ENCODE data around the gene DAZAP1. TPM values are rescaled to one million over a fixed set of nuclear protein-coding genes. Genes with fewer than 3 reads are reported as not detected.

The DAZAP1 gene
- total RNA-seq, 3 donors from 2014 or later: 35.8 to 50.9 (median 48.8) TPM

DNA sequence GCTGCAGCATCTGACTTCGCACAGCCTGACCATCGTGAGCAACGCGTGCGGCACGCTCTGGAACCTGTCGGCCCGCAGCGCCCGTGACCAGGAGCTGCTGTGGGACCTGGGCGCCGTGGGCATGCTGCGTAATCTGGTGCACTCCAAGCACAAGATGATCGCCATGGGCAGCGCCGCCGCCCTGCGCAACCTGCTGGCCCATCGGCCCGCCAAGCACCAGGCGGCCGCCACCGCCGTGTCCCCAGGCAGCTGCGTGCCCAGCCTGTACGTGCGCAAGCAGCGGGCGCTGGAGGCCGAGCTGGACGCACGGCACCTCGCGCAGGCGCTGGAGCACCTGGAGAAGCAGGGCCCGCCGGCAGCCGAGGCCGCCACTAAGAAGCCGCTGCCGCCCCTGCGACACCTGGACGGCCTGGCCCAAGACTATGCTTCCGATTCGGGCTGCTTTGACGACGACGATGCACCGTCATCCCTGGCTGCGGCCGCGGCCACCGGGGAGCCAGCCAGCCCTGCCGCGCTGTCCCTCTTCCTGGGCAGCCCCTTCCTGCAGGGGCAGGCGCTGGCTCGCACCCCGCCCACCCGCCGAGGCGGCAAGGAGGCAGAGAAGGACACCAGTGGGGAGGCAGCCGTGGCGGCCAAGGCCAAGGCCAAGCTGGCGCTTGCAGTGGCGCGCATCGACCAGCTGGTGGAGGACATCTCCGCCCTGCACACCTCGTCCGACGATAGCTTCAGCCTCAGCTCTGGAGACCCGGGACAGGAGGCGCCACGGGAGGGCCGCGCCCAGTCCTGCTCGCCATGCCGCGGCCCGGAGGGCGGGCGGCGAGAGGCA is 58.0 kb downstream of the DAZAP1 start:
- no peak for DNase-seq (ENCODE audit: low spot score in 2 of 2)
- intact Hi-C loops (cut with DNase I; ENCODE audit: low total_unique reads): no loop called here
- Histone ChIP-seq H3K27me3 (peaks cover 18 to 42% of the 10 kb centered on the region in 2 donors), H3K9me3 (no peaks in the 10 kb centered on the region), H3K27ac (no peak overlapping the region), H3K36me3 (no peaks in the 10 kb centered on the region), H3K4me3 (peak overlapping the region in 2 of 3 donors; percentile 31 to 54), H3K4me1 (peaks cover 27 to 29% of the 10 kb centered on the region in 2 donors)
- TF ChIP-seq POLR2AphosphoS5 (IDR thresholded peaks at IDR 0.05): no peak
- TF ChIP-seq, protein P1, sequence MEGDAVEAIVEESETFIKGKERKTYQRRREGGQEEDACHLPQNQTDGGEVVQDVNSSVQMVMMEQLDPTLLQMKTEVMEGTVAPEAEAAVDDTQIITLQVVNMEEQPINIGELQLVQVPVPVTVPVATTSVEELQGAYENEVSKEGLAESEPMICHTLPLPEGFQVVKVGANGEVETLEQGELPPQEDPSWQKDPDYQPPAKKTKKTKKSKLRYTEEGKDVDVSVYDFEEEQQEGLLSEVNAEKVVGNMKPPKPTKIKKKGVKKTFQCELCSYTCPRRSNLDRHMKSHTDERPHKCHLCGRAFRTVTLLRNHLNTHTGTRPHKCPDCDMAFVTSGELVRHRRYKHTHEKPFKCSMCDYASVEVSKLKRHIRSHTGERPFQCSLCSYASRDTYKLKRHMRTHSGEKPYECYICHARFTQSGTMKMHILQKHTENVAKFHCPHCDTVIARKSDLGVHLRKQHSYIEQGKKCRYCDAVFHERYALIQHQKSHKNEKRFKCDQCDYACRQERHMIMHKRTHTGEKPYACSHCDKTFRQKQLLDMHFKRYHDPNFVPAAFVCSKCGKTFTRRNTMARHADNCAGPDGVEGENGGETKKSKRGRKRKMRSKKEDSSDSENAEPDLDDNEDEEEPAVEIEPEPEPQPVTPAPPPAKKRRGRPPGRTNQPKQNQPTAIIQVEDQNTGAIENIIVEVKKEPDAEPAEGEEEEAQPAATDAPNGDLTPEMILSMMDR (IDR thresholded peaks at IDR 0.05): peak in 2 of 3 donors; percentile 40 to 54

DNA sequence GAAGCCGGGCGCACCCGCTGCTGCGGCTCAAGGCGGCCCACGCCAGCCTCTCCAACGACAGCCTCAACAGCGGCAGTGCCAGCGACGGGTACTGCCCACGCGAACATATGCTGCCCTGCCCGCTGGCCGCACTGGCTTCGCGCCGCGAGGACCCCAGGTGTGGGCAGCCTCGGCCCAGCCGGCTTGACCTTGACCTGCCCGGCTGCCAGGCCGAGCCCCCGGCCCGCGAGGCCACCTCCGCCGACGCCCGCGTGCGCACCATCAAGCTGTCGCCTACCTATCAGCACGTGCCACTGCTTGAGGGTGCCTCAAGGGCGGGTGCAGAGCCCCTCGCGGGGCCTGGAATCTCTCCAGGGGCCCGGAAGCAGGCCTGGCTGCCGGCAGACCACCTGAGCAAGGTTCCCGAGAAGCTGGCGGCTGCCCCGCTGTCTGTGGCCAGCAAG is 58.7 kb downstream of the DAZAP1 start:
- peak overlapping the region in 2 of 3 donors; percentile 31 to 54 for H3K4me3 ChIP-seq
- intact Hi-C loops (cut with DNase I; ENCODE audit: low total_unique reads): no loop called here
- H3K9me3 ChIP-seq: no peaks in the 10 kb centered on the region
- peaks cover 24 to 48% of the 10 kb centered on the region in 2 donors for H3K27me3 ChIP-seq
- H3K36me3 ChIP-seq: no peaks in the 10 kb centered on the region
- peaks cover 32 to 34% of the 10 kb centered on the region in 2 donors for H3K4me1 ChIP-seq
- TF ChIP-seq POLR2AphosphoS5 (IDR thresholded peaks at IDR 0.05): no peak
- TF ChIP-seq POLR2A (IDR thresholded peaks at IDR 0.05): no peak
- TF ChIP-seq, protein P1 (IDR thresholded peaks at IDR 0.05): no peak
- no peak for DNase-seq (ENCODE audit: low spot score in 2 of 2)
- H3K27ac ChIP-seq: no peak overlapping the region

DNA sequence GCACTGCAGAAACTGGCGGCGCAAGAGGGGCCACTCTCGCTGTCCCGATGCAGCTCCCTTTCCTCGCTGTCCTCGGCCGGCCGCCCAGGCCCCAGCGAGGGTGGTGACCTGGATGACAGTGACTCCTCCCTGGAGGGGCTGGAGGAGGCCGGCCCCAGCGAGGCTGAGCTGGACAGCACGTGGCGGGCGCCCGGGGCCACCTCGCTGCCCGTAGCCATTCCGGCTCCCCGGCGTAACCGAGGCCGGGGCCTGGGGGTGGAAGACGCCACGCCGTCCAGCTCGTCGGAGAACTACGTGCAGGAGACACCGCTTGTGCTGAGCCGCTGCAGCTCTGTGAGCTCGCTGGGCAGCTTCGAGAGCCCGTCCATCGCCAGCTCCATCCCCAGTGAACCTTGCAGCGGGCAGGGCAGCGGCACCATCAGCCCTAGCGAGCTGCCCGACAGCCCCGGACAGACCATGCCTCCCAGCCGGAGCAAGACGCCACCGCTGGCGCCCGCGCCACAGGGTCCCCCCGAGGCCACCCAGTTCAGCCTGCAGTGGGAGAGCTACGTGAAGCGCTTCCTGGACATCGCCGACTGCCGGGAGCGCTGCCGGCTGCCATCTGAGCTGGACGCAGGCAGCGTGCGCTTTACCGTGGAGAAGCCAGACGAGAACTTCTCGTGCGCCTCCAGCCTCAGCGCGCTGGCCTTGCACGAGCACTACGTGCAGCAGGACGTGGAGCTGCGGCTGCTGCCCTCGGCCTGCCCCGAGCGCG is 59.3 kb downstream of the DAZAP1 start:
- peaks cover 34 to 38% of the 10 kb centered on the region in 2 donors for H3K4me1 ChIP-seq
- DNase-seq (ENCODE audit: low spot score in 2 of 2): no peak
- no peaks in the 10 kb centered on the region for H3K36me3 ChIP-seq
- H3K4me3 ChIP-seq: peak overlapping the region in 1 of 3 donors; percentile 69
- peaks cover 28 to 54% of the 10 kb centered on the region in 2 donors for H3K27me3 ChIP-seq
- intact Hi-C loops (cut with DNase I; ENCODE audit: low total_unique reads): no loop called here
- no peak overlapping the region for H3K27ac ChIP-seq
- H3K9me3 ChIP-seq: no peaks in the 10 kb centered on the region
- TF ChIP-seq POLR2AphosphoS5 (IDR thresholded peaks at IDR 0.05) (no peak), POLR2A (IDR thresholded peaks at IDR 0.05) (no peak)
- TF ChIP-seq, protein P1 (IDR thresholded peaks at IDR 0.05): no peak

DNA sequence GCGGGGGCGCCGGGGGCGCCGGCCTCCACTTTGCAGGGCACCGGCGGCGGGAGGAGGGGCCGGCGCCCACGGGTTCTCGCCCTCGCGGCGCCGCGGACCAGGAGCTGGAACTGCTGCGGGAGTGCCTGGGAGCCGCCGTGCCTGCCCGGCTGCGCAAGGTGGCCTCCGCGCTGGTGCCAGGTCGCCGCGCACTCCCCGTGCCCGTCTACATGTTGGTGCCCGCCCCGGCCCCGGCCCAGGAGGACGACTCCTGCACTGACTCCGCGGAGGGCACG is 59.8 kb downstream of the DAZAP1 start:
- no peak overlapping the region for H3K27ac ChIP-seq
- intact Hi-C loops (cut with DNase I; ENCODE audit: low total_unique reads): no loop called here
- H3K4me1 ChIP-seq: peaks cover 34 to 38% of the 10 kb centered on the region in 2 donors
- H3K36me3 ChIP-seq: no peaks in the 10 kb centered on the region
- peak overlapping the region in 1 of 3 donors; percentile 69 for H3K4me3 ChIP-seq
- no peaks in the 10 kb centered on the region for H3K9me3 ChIP-seq
- no peak for DNase-seq (ENCODE audit: low spot score in 2 of 2)
- TF ChIP-seq POLR2A (IDR thresholded peaks at IDR 0.05) (no peak), POLR2AphosphoS5 (IDR thresholded peaks at IDR 0.05) (no peak)
- TF ChIP-seq, protein P1 (IDR thresholded peaks at IDR 0.05): no peak
- peaks cover 28 to 59% of the 10 kb centered on the region in 2 donors for H3K27me3 ChIP-seq

Measured in breast epithelium (tissue), 4 donors.